LNCaP clone FGC (cell line): ENCODE measurements around the gene ADGRD1.

ENCODE experiments used
- DNase-seq: peaks from one replicate; pipeline ENCODE4 v3.0.0-alpha.2; 2011; ENCODE audit warnings: low read depth
- H3K4me3 ChIP-seq: 2 replicates; pipeline ENCODE4 v1.5.1; 2011; ENCODE audit warnings: mild to moderate bottlenecking, low read depth, low read length, control low read depth
- CTCF ChIP-seq: IDR thresholded peaks from 2 replicates; pipeline ENCODE4 v1.5.1; 2012; ENCODE audit warnings: mild to moderate bottlenecking; ENCODE audit not compliant: control insufficient read depth, insufficient read depth; ENCODE audit errors: extremely low read depth

ADGRD1 gene

GRCh38 chr12:130925666-130926015 lies 28.1 kb upstream of the ADGRD1 start:
- TF ChIP-seq CTCF: no peak
- no peak for DNase-seq
- H3K4me3 ChIP-seq: no peak overlapping the region

GRCh38 chr12:130929363-130929762 lies 24.3 kb upstream of the ADGRD1 start:
- DNase-seq: no peak
- H3K4me3 ChIP-seq: no peak overlapping the region
- no peak for TF ChIP-seq CTCF

GRCh38 chr12:130932061-130932930 lies 21.4 kb upstream of the ADGRD1 start:
- TF ChIP-seq CTCF: no peak
- H3K4me3 ChIP-seq: no peak overlapping the region
- DNase-seq: no peak

GRCh38 chr12:130933269-130933995 lies 20.3 kb upstream of the ADGRD1 start:
- no peak for TF ChIP-seq CTCF
- no peak for DNase-seq

GRCh38 chr12:130934753-130935152 lies 19.0 kb upstream of the ADGRD1 start:
- no peak for TF ChIP-seq CTCF
- H3K4me3 ChIP-seq: no peak overlapping the region
- no peak for DNase-seq

More at GRCh38 chr12:130933269-130933995, 20.3 kb upstream of the ADGRD1 start:
- H3K4me3 ChIP-seq: no peak overlapping the region

GRCh38 chr12:130936561-130936960 lies 17.1 kb upstream of the ADGRD1 start:
- no peak for DNase-seq
- H3K4me3 ChIP-seq: no peak overlapping the region
- TF ChIP-seq CTCF: no peak
